Bronchial epithelial cell (primary cell): Measurements from ENCODE around the gene HOMER3. TPM values are rescaled to one million over a fixed set of nuclear protein-coding genes. Genes with fewer than 3 reads are reported as not detected.

Experiments used
- DNase-seq: peaks from one replicate; pipeline ENCODE4 v3.0.0-alpha.2; 2010; ENCODE audit warnings: low read depth
- FAIRE-seq: peaks from 2 replicates; lab custom pipeline; 2011; peaks lifted over from hg19 to GRCh38; lab: Jason Lieb, UNC
- H3K27me3 ChIP-seq: 2 replicates; pipeline ENCODE4 v1.5.1; 2011; ENCODE audit warnings: low read length; ENCODE audit not compliant: control insufficient read depth, insufficient read depth
- H3K36me3 ChIP-seq: 2 replicates; pipeline ENCODE4 v1.5.1; 2011; ENCODE audit warnings: low read length; ENCODE audit not compliant: control insufficient read depth, insufficient read depth
- H3K4me3 ChIP-seq: 2 replicates; pipeline ENCODE4 v1.5.1; 2011; ENCODE audit warnings: mild to moderate bottlenecking, low read depth, low read length, control low read depth
- CTCF ChIP-seq: IDR thresholded peaks from 2 replicates; pipeline ENCODE4 v1.5.1; 2011; ENCODE audit warnings: mild to moderate bottlenecking, moderate library complexity, low read length, control low read depth, inconsistent platforms; ENCODE audit not compliant: insufficient read depth, severe bottlenecking
- total RNA-seq: library from RNA; depleted of rRNA; stranded (reverse); fragments of >200 nt; gene quantifications from 2 replicates; pipeline ENCODE4 v1.2.1, GENCODE V29; 2014

Gene HOMER3
- total RNA-seq, 1 donor from 2014 or later: 129 TPM

- no peak for TF ChIP-seq CTCF
- H3K27me3 ChIP-seq: peaks cover 10% of the 10 kb centered on the region
- no peak for DNase-seq
- no peak overlapping the region for H3K4me3 ChIP-seq
- FAIRE-seq: no peak
- H3K36me3 ChIP-seq: peaks cover 3% of the 10 kb centered on the region
Measured at GRCh38 chr19:18897094-18898029, 43.7 kb downstream of the HOMER3 start.

GRCh38 chr19:18896421-18896841 lies 44.6 kb downstream of the HOMER3 start:
- H3K4me3 ChIP-seq: no peak overlapping the region
- H3K27me3 ChIP-seq: peaks cover 10% of the 10 kb centered on the region
- no peak for DNase-seq
- peak; percentile 9 for TF ChIP-seq CTCF
- no peak for FAIRE-seq
- H3K36me3 ChIP-seq: peaks cover 3% of the 10 kb centered on the region

- TF ChIP-seq CTCF: no peak
Measured at GRCh38 chr19:18895824-18896341, 45.1 kb downstream of the HOMER3 start, which contains the start of gene CERS1. CERS1 (minus strand) TSS chr19:18896158; CDS start chr19:18896072, 86 bp downstream.

GRCh38 chr19:18895038-18895823 lies 45.8 kb downstream of the HOMER3 start:
- FAIRE-seq (no peak), DNase-seq (no peak)
- Histone ChIP-seq H3K27me3 (peaks cover 10% of the 10 kb centered on the region), H3K36me3 (peaks cover 2% of the 10 kb centered on the region), H3K4me3 (peak overlapping the region; percentile 25)
- TF ChIP-seq CTCF: peak; percentile 29

More at GRCh38 chr19:18895824-18896341, 45.1 kb downstream of the HOMER3 start, which contains the start of gene CERS1:
- peaks cover 10% of the 10 kb centered on the region for H3K27me3 ChIP-seq
- no peak for FAIRE-seq
- H3K4me3 ChIP-seq: peak within 1 kb of the TSS; percentile 25
- no peak for DNase-seq
- H3K36me3 ChIP-seq: peaks cover 3% of the 10 kb centered on the region

- no peak for TF ChIP-seq CTCF
- peaks cover 10% of the 10 kb centered on the region for H3K27me3 ChIP-seq
- H3K4me3 ChIP-seq: no peak overlapping the region
- peaks cover 2% of the 10 kb centered on the region for H3K36me3 ChIP-seq
- DNase-seq (no peak), FAIRE-seq (no peak)
Measured at GRCh38 chr19:18894254-18895037, 46.6 kb downstream of the HOMER3 start.
